Mesenchymal stem cell (in vitro differentiated cells and primary cell): ENCODE data around the gene P2RY11.
A peak's percentile ranks its signal among the peaks of the same experiment; 100 is the strongest.

Experiments used
- DNase-seq: peaks from one replicate; pipeline ENCODE4 v3.0.0-alpha.2; 2013
- H2AFZ ChIP-seq: one replicate; pipeline ENCODE4 v1.6.1; 2013; ENCODE audit warnings: low read depth, mild to moderate bottlenecking, control low read depth, inconsistent platforms, low read length, moderate library complexity
- H2AK5ac ChIP-seq: 2 replicates; pipeline ENCODE4 v1.6.1; 2013; ENCODE audit warnings: low read length, moderate library complexity, mild to moderate bottlenecking, inconsistent platforms; ENCODE audit not compliant: severe bottlenecking
- H2BK120ac ChIP-seq: one replicate; pipeline ENCODE4 v1.6.1; 2013; ENCODE audit warnings: low read depth, mild to moderate bottlenecking, inconsistent platforms, low read length, moderate library complexity
- H2BK12ac ChIP-seq, 2 experiments: one replicate each; pipeline ENCODE4 v1.6.1; 2013; ENCODE audit warnings: inconsistent platforms in 2 of 2, low read length in 2 of 2, mild to moderate bottlenecking in 2 of 2, moderate library complexity in 2 of 2, control low read depth in 1 of 2
- H2BK15ac ChIP-seq: one replicate; pipeline ENCODE4 v1.6.1; 2013; ENCODE audit warnings: mild to moderate bottlenecking, low read depth, inconsistent platforms; ENCODE audit not compliant: poor library complexity, severe bottlenecking
- H2BK5ac ChIP-seq: 2 replicates; pipeline ENCODE4 v1.6.1; 2013; ENCODE audit warnings: low read depth, mild to moderate bottlenecking, low read length, control low read depth, inconsistent platforms; ENCODE audit not compliant: poor library complexity, severe bottlenecking
- H3K14ac ChIP-seq, 2 experiments: one replicate each; pipeline ENCODE4 v1.6.1; 2013; ENCODE audit warnings: inconsistent platforms in 2 of 2, low read length in 2 of 2, control low read depth in 1 of 2, mild to moderate bottlenecking in 1 of 2, moderate library complexity in 1 of 2
- H3K18ac ChIP-seq, 2 experiments: one replicate each; pipeline ENCODE4 v1.6.1; 2013; ENCODE audit warnings: inconsistent platforms in 2 of 2, low read length in 2 of 2, control low read depth in 1 of 2, low read depth in 1 of 2, mild to moderate bottlenecking in 1 of 2
- H3K23ac ChIP-seq, 2 experiments: one replicate each; pipeline ENCODE4 v1.6.1; 2013; ENCODE audit warnings: inconsistent platforms in 2 of 2, low read length in 2 of 2, mild to moderate bottlenecking in 2 of 2, moderate library complexity in 2 of 2, control low read depth in 1 of 2
- H3K27ac ChIP-seq: 2 replicates; pipeline ENCODE4 v1.5.1; 2013; ENCODE audit warnings: mild to moderate bottlenecking, moderate library complexity, low read length, control low read depth, inconsistent platforms; ENCODE audit not compliant: poor library complexity, severe bottlenecking
- H3K27me3 ChIP-seq, 2 experiments: 2 replicates each; pipeline versions ENCODE4 v1.6.1 to v1.7.0; 2013; ENCODE audit warnings: low read length in 2 of 2, mild to moderate bottlenecking in 2 of 2, moderate library complexity in 2 of 2, control low read depth in 1 of 2, inconsistent platforms in 1 of 2; ENCODE audit not compliant: control insufficient read depth in 1 of 2, insufficient read depth in 1 of 2
- H3K36me3 ChIP-seq, 2 experiments: 2 replicates each; pipeline versions ENCODE4 v1.6.1 to v1.7.0; 2013; ENCODE audit warnings: low read length in 2 of 2, control low read depth in 1 of 2, inconsistent platforms in 1 of 2, low read depth in 1 of 2, mild to moderate bottlenecking in 1 of 2; ENCODE audit not compliant: insufficient read depth in 2 of 2, control insufficient read depth in 1 of 2
- H3K4ac ChIP-seq, 2 experiments: one replicate each; pipeline ENCODE4 v1.6.1; 2013; ENCODE audit warnings: inconsistent platforms in 2 of 2, low read length in 2 of 2, mild to moderate bottlenecking in 2 of 2, moderate library complexity in 2 of 2, control low read depth in 1 of 2, low read depth in 1 of 2
- H3K4me1 ChIP-seq: 2 replicates; pipeline ENCODE4 v1.6.1; 2013; ENCODE audit warnings: low read depth, low read length, control low read depth; ENCODE audit not compliant: control insufficient read depth, insufficient read depth
- H3K4me2 ChIP-seq: 2 replicates; pipeline ENCODE4 v1.6.1; 2013; ENCODE audit warnings: low read length, mild to moderate bottlenecking, inconsistent platforms; ENCODE audit not compliant: poor library complexity, severe bottlenecking
- H3K4me3 ChIP-seq, 2 experiments: 2 replicates each; pipeline versions ENCODE4 v1.5.1 to v1.7.0; 2013; ENCODE audit warnings: low read length in 2 of 2, mild to moderate bottlenecking in 2 of 2, control low read depth in 1 of 2, low read depth in 1 of 2; ENCODE audit not compliant: insufficient read depth in 1 of 2
- H3K79me1 ChIP-seq: replicated peaks from 2 replicates; pipeline ENCODE4 v1.6.1; 2013; ENCODE audit warnings: mild to moderate bottlenecking, control low read depth, low read length, inconsistent platforms; ENCODE audit not compliant: poor library complexity, severe bottlenecking
- H3K9ac ChIP-seq: 2 replicates; pipeline ENCODE4 v1.7.0; 2013; ENCODE audit warnings: mild to moderate bottlenecking, low read length, moderate library complexity
- H3K9me3 ChIP-seq: 2 replicates; pipeline ENCODE4 v1.7.0; 2013; ENCODE audit warnings: mild to moderate bottlenecking, low read length; ENCODE audit not compliant: control insufficient read depth
- H4K8ac ChIP-seq: one replicate; pipeline ENCODE4 v1.6.1; 2013; ENCODE audit warnings: inconsistent platforms, mild to moderate bottlenecking, low read length, moderate library complexity
- H4K91ac ChIP-seq: one replicate; pipeline ENCODE4 v1.6.1; 2013; ENCODE audit warnings: mild to moderate bottlenecking, low read length, inconsistent platforms
- WGBS: methylation state at CpG from one replicate; pipeline ENCODE4 v1.1.7; 2013; ENCODE audit warnings: mixed read lengths; 5-methylcytosine and 5-hydroxymethylcytosine counted together

Gene P2RY11

GRCh38 chr19:10079031-10079453 is 32.5 kb upstream of the P2RY11 start:
- no peak overlapping the region for H2AFZ ChIP-seq
- H2BK5ac ChIP-seq: no peak overlapping the region
- peaks cover 5 to 24% of the 10 kb centered on the region in 2 experiments for H3K27me3 ChIP-seq
- no peaks in the 10 kb centered on the region for H3K36me3 ChIP-seq
- H3K4ac ChIP-seq: no peak overlapping the region
- peaks cover under 1% of the 10 kb centered on the region for H3K9me3 ChIP-seq
- no peak overlapping the region for H3K9ac ChIP-seq
- no peak overlapping the region for H2AK5ac ChIP-seq
- H3K4me1 ChIP-seq: no peaks in the 10 kb centered on the region
- H3K14ac ChIP-seq: no peak overlapping the region
- no peaks in the 10 kb centered on the region for H3K79me1 ChIP-seq
- no peak overlapping the region for H2BK120ac ChIP-seq
- no peak for DNase-seq
- H3K23ac ChIP-seq: no peak overlapping the region
- no peak overlapping the region for H4K91ac ChIP-seq
- no peak overlapping the region for H3K27ac ChIP-seq
- no peak overlapping the region for H2BK12ac ChIP-seq
- no peak overlapping the region for H3K4me3 ChIP-seq
- H3K4me2 ChIP-seq: no peak overlapping the region
- no peak overlapping the region for H2BK15ac ChIP-seq
- H3K18ac ChIP-seq: no peak overlapping the region
- H4K8ac ChIP-seq: no peak overlapping the region
- WGBS: 60% methylated on average over 7 of the region's 7 CpGs

- no peak for DNase-seq
- WGBS: 81% methylated on average over 9 of the region's 9 CpGs
These were observed 27.6 kb upstream of the P2RY11 start for GRCh38 chr19:10083911-10084310.

GRCh38 chr19:10084803-10085202 is 26.7 kb upstream of the P2RY11 start:
- Histone ChIP-seq H2BK12ac (no peak overlapping the region), H3K27me3 (peaks cover 0 to 6% of the 10 kb centered on the region in 2 experiments), H3K23ac (no peak overlapping the region), H2BK120ac (no peak overlapping the region), H4K91ac (no peak overlapping the region), H3K4me2 (no peak overlapping the region), H4K8ac (no peak overlapping the region), H3K9ac (no peak overlapping the region), H3K4ac (no peak overlapping the region), H2AK5ac (no peak overlapping the region), H3K4me3 (no peak overlapping the region), H3K9me3 (no peaks in the 10 kb centered on the region), H3K18ac (no peak overlapping the region), H2AFZ (no peak overlapping the region), H3K79me1 (peaks cover 4% of the 10 kb centered on the region), H3K4me1 (peaks cover 9% of the 10 kb centered on the region), H2BK15ac (no peak overlapping the region), H3K27ac (no peak overlapping the region), H2BK5ac (no peak overlapping the region), H3K14ac (no peak overlapping the region), H3K36me3 (peaks cover 9 to 10% of the 10 kb centered on the region in 2 experiments)
- no peak for DNase-seq
- 90% methylated on average over 3 of the region's 3 CpGs for WGBS

More at GRCh38 chr19:10083911-10084310, 27.6 kb upstream of the P2RY11 start:
- no peak overlapping the region for H3K14ac ChIP-seq
- no peak overlapping the region for H2AFZ ChIP-seq
- H3K9me3 ChIP-seq: no peaks in the 10 kb centered on the region
- H3K18ac ChIP-seq: no peak overlapping the region
- H2BK5ac ChIP-seq: no peak overlapping the region
- H2BK12ac ChIP-seq: no peak overlapping the region
- no peak overlapping the region for H2AK5ac ChIP-seq
- H3K4me1 ChIP-seq: peaks cover 9% of the 10 kb centered on the region
- no peak overlapping the region for H2BK120ac ChIP-seq
- no peak overlapping the region for H3K4ac ChIP-seq
- H3K9ac ChIP-seq: no peak overlapping the region
- peaks cover under 1% of the 10 kb centered on the region in 2 experiments for H3K36me3 ChIP-seq
- no peak overlapping the region for H3K4me2 ChIP-seq
- peaks cover 0 to 9% of the 10 kb centered on the region in 2 experiments for H3K27me3 ChIP-seq
- H3K23ac ChIP-seq: no peak overlapping the region
- no peak overlapping the region for H3K27ac ChIP-seq
- no peak overlapping the region for H3K4me3 ChIP-seq
- H2BK15ac ChIP-seq: no peak overlapping the region
- no peak overlapping the region for H4K91ac ChIP-seq
- H4K8ac ChIP-seq: no peak overlapping the region
- peaks cover 4% of the 10 kb centered on the region for H3K79me1 ChIP-seq

- peaks cover 4% of the 10 kb centered on the region for H3K79me1 ChIP-seq
- peaks cover 17 to 20% of the 10 kb centered on the region in 2 experiments for H3K36me3 ChIP-seq
- H3K9ac ChIP-seq: peak within 1 kb of the TSS; percentile 95
- H3K9me3 ChIP-seq: no peaks in the 10 kb centered on the region
- peak within 1 kb of the TSS; percentile 93 to 95 for H3K4me3 ChIP-seq
- peak within 1 kb of the TSS; percentile 62 to 83 for H3K14ac ChIP-seq
- H3K4me1 ChIP-seq: peaks cover 9% of the 10 kb centered on the region
- peak within 1 kb of the TSS; percentile 7 for H2AK5ac ChIP-seq
- no peaks in the 10 kb centered on the region for H3K27me3 ChIP-seq
- H3K18ac ChIP-seq: peak within 1 kb of the TSS; percentile 89 to 98
- H3K23ac ChIP-seq: peak within 1 kb of the TSS in 1 of 2 experiments; percentile 86
- peak within 1 kb of the TSS; percentile 82 to 89 for H3K4ac ChIP-seq
- no peak within 1 kb of the TSS for H3K27ac ChIP-seq
- H2BK120ac ChIP-seq: peak within 1 kb of the TSS; percentile 54
- peak within 1 kb of the TSS; percentile 60 for H2BK15ac ChIP-seq
- H2BK5ac ChIP-seq: no peak within 1 kb of the TSS
- peak within 1 kb of the TSS; percentile 71 for H4K8ac ChIP-seq
- peak; percentile 71 for DNase-seq
- H4K91ac ChIP-seq: peak within 1 kb of the TSS; percentile 78
- peak within 1 kb of the TSS; percentile 72 for H3K4me2 ChIP-seq
- H2BK12ac ChIP-seq: peak within 1 kb of the TSS in 1 of 2 experiments; percentile 47
- 8% methylated on average over 28 of the region's 81 CpGs for WGBS
- H2AFZ ChIP-seq: peak within 1 kb of the TSS; percentile 93
These were observed 25.6 kb upstream of the P2RY11 start, which contains the start of gene SHFL for GRCh38 chr19:10085641-10086590. Gene SHFL (plus strand): TSS chr19:10086317. CDS start chr19:10086428, 111 bp downstream.
